SK-N-SH (cell line): Measurements from ENCODE around the gene PXT1. TPM values are rescaled to one million over a fixed set of nuclear protein-coding genes. Genes with fewer than 3 reads are reported as not detected.

Experiments used
- CTCF ChIA-PET: fragments of 300-600, 350-600 bp; formaldehyde crosslinking; extraction: SDS; loops from one replicate; lab custom pipeline; 2021; lab: Yijun Ruan, JAX
- POLR2A ChIA-PET: fragments of 350-600 bp; sonication (Branson Sonifier 250); formaldehyde crosslinking; extraction: SDS; loops from one replicate; lab custom pipeline; 2020; ENCODE audit warnings: antibody characterized with exemption, inconsistent platforms; lab: Yijun Ruan, JAX
- DNase-seq: peaks from one replicate; pipeline ENCODE4 v3.0.0; 2012
- H2AFZ ChIP-seq: fragments of 200-600 bp; sonication (generic); 2 replicates; pipeline ENCODE4 v1.8.1; 2016; ENCODE audit warnings: antibody characterized with exemption, mild to moderate bottlenecking, low read depth
- H3F3A ChIP-seq: fragments of 200-600 bp; sonication (generic); replicated peaks from 2 replicates; pipeline ENCODE3; 2016; ENCODE audit warnings: antibody characterized with exemption, mild to moderate bottlenecking; ENCODE audit not compliant: insufficient read depth
- H3K27ac ChIP-seq, 2 experiments: fragments of 200-500 bp in 1 of 2; fragments of 200-600 bp in 1 of 2; sonication (Bioruptor generic) in 1 of 2; sonication (generic), shearing (Covaris generic) in 1 of 2; 2 replicates each; pipeline versions ENCODE4 v1.5.1 to v1.6.1; 2014 to 2016; ENCODE audit warnings: low read depth in 2 of 2, inconsistent platforms in 1 of 2, low read length in 1 of 2, mild to moderate bottlenecking in 1 of 2, mixed read lengths in 1 of 2
- H3K27me3 ChIP-seq: fragments of 200-600 bp; sonication (generic), shearing (Covaris generic); 2 replicates; pipeline ENCODE4 v1.6.1; 2016; ENCODE audit warnings: mixed run types; ENCODE audit not compliant: insufficient read depth
- H3K36me3 ChIP-seq, 2 experiments: fragments of 200-500 bp in 1 of 2; fragments of 200-600 bp in 1 of 2; sonication (Bioruptor generic) in 1 of 2; sonication (generic) in 1 of 2; replicated peaks in 1 of 2; 2 replicates each; pipeline versions ENCODE3 to v1.5.1; 2014 to 2016; ENCODE audit warnings: low read length in 1 of 2, mild to moderate bottlenecking in 1 of 2; ENCODE audit not compliant: insufficient read depth in 2 of 2, control insufficient read depth in 1 of 2
- H3K4me1 ChIP-seq, 2 experiments: fragments of 200-500 bp in 1 of 2; fragments of 200-600 bp in 1 of 2; sonication (Bioruptor generic) in 1 of 2; sonication (generic), shearing (Covaris generic) in 1 of 2; 2 replicates each; pipeline versions ENCODE4 v1.5.1 to v1.6.1; 2014 to 2016; ENCODE audit warnings: low read depth in 1 of 2, low read length in 1 of 2, mixed run types in 1 of 2; ENCODE audit not compliant: insufficient read depth in 2 of 2, control insufficient read depth in 1 of 2
- H3K4me2 ChIP-seq: fragments of 200-600 bp; sonication (generic), shearing (Covaris generic); 2 replicates; pipeline ENCODE4 v1.6.1; 2017; ENCODE audit warnings: mixed run types
- H3K4me3 ChIP-seq, 2 experiments: fragments of 200-500 bp in 1 of 2; fragments of 200-600 bp in 1 of 2; sonication (Bioruptor generic) in 1 of 2; sonication (generic), shearing (Covaris generic) in 1 of 2; 2 replicates each; pipeline versions ENCODE4 v1.5.1 to v1.8.1; 2014 to 2016; ENCODE audit warnings: low read depth in 2 of 2, inconsistent platforms in 1 of 2, low read length in 1 of 2, mild to moderate bottlenecking in 1 of 2, mixed read lengths in 1 of 2, moderate library complexity in 1 of 2
- H3K79me2 ChIP-seq: fragments of 200-600 bp; sonication (generic); 2 replicates; pipeline ENCODE4 v1.8.1; 2017; ENCODE audit warnings: mild to moderate bottlenecking; ENCODE audit not compliant: insufficient read depth
- H3K9ac ChIP-seq: fragments of 200-600 bp; sonication (generic); 2 replicates; pipeline ENCODE4 v1.6.1; 2017; ENCODE audit warnings: mixed run types
- H3K9me2 ChIP-seq: fragments of 200-600 bp; sonication (generic); 2 replicates; pipeline ENCODE4 v1.6.1; 2017; ENCODE audit warnings: mixed run types
- H3K9me3 ChIP-seq: fragments of 200-600 bp; sonication (generic); 2 replicates; pipeline ENCODE4 v1.6.1; 2017; ENCODE audit warnings: mixed run types, mild to moderate bottlenecking, moderate library complexity
- H4K20me1 ChIP-seq: fragments of 200-600 bp; sonication (generic); 2 replicates; pipeline ENCODE4 v1.6.1; 2017; ENCODE audit warnings: mild to moderate bottlenecking, mixed run types; ENCODE audit not compliant: insufficient read depth
- ELF1 ChIP-seq: IDR thresholded peaks from 2 replicates; pipeline ENCODE4 v1.4.0; 2012
- EP300 ChIP-seq, 2 experiments: IDR thresholded peaks; 2 replicates each; pipeline versions ENCODE4 v1.4.0 to v1.6.1; 2012; ENCODE audit warnings: borderline replicate concordance in 1 of 2, low read depth in 1 of 2, low read length in 1 of 2
- EZH2phosphoT487 ChIP-seq: fragments of 200-600 bp; sonication (generic); IDR thresholded peaks from 2 replicates; pipeline ENCODE4 v1.6.1; 2017; ENCODE audit warnings: low read depth, mixed run types, mild to moderate bottlenecking, antibody characterized with exemption, moderate library complexity, borderline replicate concordance
- FOSL2 ChIP-seq: IDR thresholded peaks from 2 replicates; pipeline ENCODE4 v1.4.0; 2012; ENCODE audit warnings: low read depth, mild to moderate bottlenecking, moderate library complexity, borderline replicate concordance
- FOXJ3 ChIP-seq: sonication (generic); formaldehyde crosslinking; IDR thresholded peaks from 2 replicates; pipeline ENCODE4 v1.5.1; 2020; ENCODE audit warnings: mild to moderate bottlenecking, missing genetic modification reagents
- FOXM1 ChIP-seq: IDR thresholded peaks from 2 replicates; pipeline ENCODE4 v1.4.0; 2012; ENCODE audit warnings: low read depth, mild to moderate bottlenecking
- GABPA ChIP-seq: IDR thresholded peaks from 2 replicates; pipeline ENCODE4 v1.4.0; 2012; ENCODE audit warnings: low read depth, mild to moderate bottlenecking
- GATA2 ChIP-seq: sonication (generic); formaldehyde crosslinking; IDR thresholded peaks from 2 replicates; pipeline ENCODE4 v1.5.0; 2020; ENCODE audit warnings: mild to moderate bottlenecking, missing genetic modification reagents
- JUND ChIP-seq: IDR thresholded peaks from 2 replicates; pipeline ENCODE4 v1.4.0; 2012
- MEF2A ChIP-seq: IDR thresholded peaks from 2 replicates; pipeline ENCODE4 v1.4.0; 2012; ENCODE audit warnings: low read depth, borderline replicate concordance
- MXI1 ChIP-seq: IDR thresholded peaks from 2 replicates; pipeline ENCODE4 v1.6.1; 2012; ENCODE audit warnings: mild to moderate bottlenecking, low read depth, low read length, improper control_type of control experiment
- NFIC ChIP-seq: IDR thresholded peaks from 2 replicates; pipeline ENCODE4 v1.4.0; 2012; ENCODE audit warnings: borderline replicate concordance
- NRF1 ChIP-seq: IDR thresholded peaks from 2 replicates; pipeline ENCODE4 v1.6.1; 2012; ENCODE audit warnings: low read depth, mild to moderate bottlenecking, low read length
- POLR2AphosphoS5 ChIP-seq: IDR thresholded peaks from 2 replicates; pipeline ENCODE4 v1.6.1; 2012; ENCODE audit warnings: low read depth, low read length
- RAD21 ChIP-seq: IDR thresholded peaks from 2 replicates; pipeline ENCODE4 v1.6.1; 2012; ENCODE audit warnings: mild to moderate bottlenecking, low read length
- RCOR1 ChIP-seq: fragments of 150-350 bp; IDR thresholded peaks from 2 replicates; pipeline ENCODE4 v1.6.1; 2017; ENCODE audit warnings: antibody characterized with exemption, low read length
- RXRA ChIP-seq: IDR thresholded peaks from 2 replicates; pipeline ENCODE4 v1.4.0; 2012; ENCODE audit warnings: low read depth, mild to moderate bottlenecking, borderline replicate concordance
- SIN3A ChIP-seq: IDR thresholded peaks from 2 replicates; pipeline ENCODE4 v1.6.1; 2012; ENCODE audit warnings: low read depth, mild to moderate bottlenecking, low read length, moderate library complexity, borderline replicate concordance
- SMC3 ChIP-seq: IDR thresholded peaks from 2 replicates; pipeline ENCODE4 v1.6.1; 2012; ENCODE audit warnings: low read depth, low read length, improper control_type of control experiment
- TAF1 ChIP-seq: IDR thresholded peaks from 2 replicates; pipeline ENCODE4 v1.6.1; 2012; ENCODE audit warnings: low read depth, mild to moderate bottlenecking, low read length, moderate library complexity, borderline replicate concordance
- TCF12 ChIP-seq: IDR thresholded peaks from 2 replicates; pipeline ENCODE4 v1.4.0; 2012
- YY1 ChIP-seq: IDR thresholded peaks from 2 replicates; pipeline ENCODE4 v1.4.0; 2012; ENCODE audit warnings: low read depth, mild to moderate bottlenecking
- WGBS: methylation state at CpG from one replicate; pipeline ENCODE4 v1.1.6; 2017; ENCODE audit warnings: low lambda C conversion rate; 5-methylcytosine and 5-hydroxymethylcytosine counted together
- polyA plus RNA-seq, 3 experiments: library from polyadenylated mRNA; depleted of rRNA; stranded (reverse); fragments of >200 nt; gene quantifications; 2 replicates each; pipeline ENCODE4 v1.2.3, GENCODE V29; 2012
- TF ChIP-seq, protein P1 (sequence below): fragments of 150-350 bp; IDR thresholded peaks from 2 replicates; pipeline ENCODE4 v1.6.1; 2017; ENCODE audit warnings: antibody characterized with exemption, low read length, low read depth, borderline replicate concordance
- TF ChIP-seq, protein P2 (sequence below): fragments of 150-350 bp; IDR thresholded peaks from 2 replicates; pipeline ENCODE4 v1.6.1; 2016; ENCODE audit warnings: mild to moderate bottlenecking, low read depth, low read length
- TF ChIP-seq, protein P3 (sequence below): fragments of 200-600 bp; sonication (generic); IDR thresholded peaks from 2 replicates; pipeline ENCODE4 v1.6.1; 2017; ENCODE audit warnings: antibody characterized with exemption, mild to moderate bottlenecking, moderate library complexity
- TF ChIP-seq, protein P4 (sequence below): IDR thresholded peaks from 2 replicates; pipeline ENCODE4 v1.4.0; 2012; ENCODE audit warnings: low read depth, borderline replicate concordance

Gene PXT1
- polyA plus RNA-seq, 1 of the 3 experiments (the other 2 are of a cell fraction) = not detected

DNA sequence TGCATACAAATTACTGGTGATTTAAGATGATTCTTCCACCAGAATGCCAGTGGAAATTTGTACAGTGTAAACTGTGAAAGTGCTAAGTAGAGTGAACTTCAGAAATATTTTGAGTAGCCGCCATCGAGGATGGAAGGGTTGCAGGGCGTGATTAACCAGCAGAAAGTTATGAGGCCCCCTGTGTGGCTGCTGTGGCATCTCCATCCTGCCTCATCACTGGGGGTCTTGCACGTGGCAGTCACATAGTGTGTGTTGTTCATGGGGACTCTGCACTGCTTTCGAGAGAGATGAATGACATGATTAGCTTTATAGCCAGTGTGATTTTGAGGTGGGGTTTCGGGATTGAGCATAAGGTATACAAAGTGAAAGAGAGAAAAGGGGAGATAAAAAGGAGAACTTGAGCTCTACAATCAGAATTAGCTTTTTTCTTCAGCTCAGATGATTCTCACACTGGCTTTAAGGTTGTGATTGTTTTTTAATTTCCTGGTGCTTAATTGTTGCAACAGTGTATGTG is 26.6 kb upstream of the PXT1 start:
- peaks cover 80% of the 10 kb centered on the region for H3K79me2 ChIP-seq

DNA sequence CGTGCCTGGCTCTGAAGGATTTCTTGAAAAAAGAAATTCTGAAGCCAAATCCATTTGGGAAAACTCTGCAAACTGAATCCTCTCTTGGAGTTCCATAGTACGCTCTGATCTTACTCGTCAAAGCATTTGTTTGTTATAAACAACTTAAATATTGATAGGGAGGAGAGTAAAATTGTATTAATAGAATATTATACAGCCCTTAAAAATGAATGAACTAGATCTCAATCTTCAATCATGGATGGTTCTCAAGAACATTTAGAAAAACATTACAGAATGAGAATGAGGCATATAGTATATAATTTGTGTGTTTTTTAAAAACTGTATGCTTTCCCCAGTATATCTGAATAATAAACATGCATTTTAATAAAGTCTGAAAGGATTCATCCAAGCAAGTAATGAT is 25.0 kb upstream of the PXT1 start:
- Histone ChIP-seq H4K20me1 (peaks cover 4% of the 10 kb centered on the region; the same call in 1 of the 2 replicates), H3K4me3 (no peak overlapping the region), H2AFZ (no peak overlapping the region), H3K79me2 (peaks cover 94% of the 10 kb centered on the region), H3K4me1 (peaks cover 10 to 12% of the 10 kb centered on the region in 2 experiments), H3K27ac (no peak overlapping the region), H3K27me3 (no peaks in the 10 kb centered on the region), H3K9me3 (no peaks in the 10 kb centered on the region), H3F3A (peaks cover 15% of the 10 kb centered on the region), H3K4me2 (no peak overlapping the region), H3K9me2 (no peaks in the 10 kb centered on the region), H3K36me3 (peaks cover 4 to 24% of the 10 kb centered on the region in 2 experiments), H3K9ac (no peak overlapping the region)
- 96% methylated on average over 3 of the region's 3 CpGs for WGBS
- ChIA-PET CTCF (no interaction called here), POLR2A (no interaction called here)
- no peak for DNase-seq
- TF ChIP-seq, protein P1, sequence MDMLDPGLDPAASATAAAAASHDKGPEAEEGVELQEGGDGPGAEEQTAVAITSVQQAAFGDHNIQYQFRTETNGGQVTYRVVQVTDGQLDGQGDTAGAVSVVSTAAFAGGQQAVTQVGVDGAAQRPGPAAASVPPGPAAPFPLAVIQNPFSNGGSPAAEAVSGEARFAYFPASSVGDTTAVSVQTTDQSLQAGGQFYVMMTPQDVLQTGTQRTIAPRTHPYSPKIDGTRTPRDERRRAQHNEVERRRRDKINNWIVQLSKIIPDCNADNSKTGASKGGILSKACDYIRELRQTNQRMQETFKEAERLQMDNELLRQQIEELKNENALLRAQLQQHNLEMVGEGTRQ = no peak
- TF ChIP-seq TAF1 = no peak
- no peak for TF ChIP-seq RXRA
- no peak for TF ChIP-seq YY1
- no peak for TF ChIP-seq GATA2 (CRISPR knock-in tag)
- TF ChIP-seq, protein P2, sequence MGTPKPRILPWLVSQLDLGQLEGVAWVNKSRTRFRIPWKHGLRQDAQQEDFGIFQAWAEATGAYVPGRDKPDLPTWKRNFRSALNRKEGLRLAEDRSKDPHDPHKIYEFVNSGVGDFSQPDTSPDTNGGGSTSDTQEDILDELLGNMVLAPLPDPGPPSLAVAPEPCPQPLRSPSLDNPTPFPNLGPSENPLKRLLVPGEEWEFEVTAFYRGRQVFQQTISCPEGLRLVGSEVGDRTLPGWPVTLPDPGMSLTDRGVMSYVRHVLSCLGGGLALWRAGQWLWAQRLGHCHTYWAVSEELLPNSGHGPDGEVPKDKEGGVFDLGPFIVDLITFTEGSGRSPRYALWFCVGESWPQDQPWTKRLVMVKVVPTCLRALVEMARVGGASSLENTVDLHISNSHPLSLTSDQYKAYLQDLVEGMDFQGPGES = no peak
- TF ChIP-seq SMC3 = no peak
- TF ChIP-seq MEF2A = no peak
- TF ChIP-seq EZH2phosphoT487 = no peak
- no peak for TF ChIP-seq GABPA
- no peak for TF ChIP-seq SIN3A
- no peak for TF ChIP-seq TCF12

More for the DNA sequence above, 26.6 kb upstream of the PXT1 start:
- Histone ChIP-seq H3K4me2 (no peak overlapping the region), H3K27ac (no peak overlapping the region), H3K9me2 (no peaks in the 10 kb centered on the region), H3K9ac (no peak overlapping the region), H2AFZ (no peak overlapping the region), H3K4me1 (peaks cover 6 to 7% of the 10 kb centered on the region in 2 experiments; a peak in 3 of 4 replicates), H3K36me3 (peaks cover 4 to 33% of the 10 kb centered on the region in 2 experiments), H3K4me3 (no peak overlapping the region), H3K9me3 (no peaks in the 10 kb centered on the region), H3K27me3 (no peaks in the 10 kb centered on the region), H3F3A (no peaks in the 10 kb centered on the region), H4K20me1 (peaks cover 4% of the 10 kb centered on the region; the same call in 1 of the 2 replicates)
- TF ChIP-seq GABPA (no peak), RAD21 (no peak), EP300 (IDR thresholded peaks at IDR 0.05; ENCODE audit: borderline replicate concordance in 1 of 2, low read depth in 1 of 2, low read length in 1 of 2) (no peak), RXRA (no peak), POLR2AphosphoS5 (no peak), FOXJ3 (CRISPR knock-in tag) (no peak), MXI1 (no peak), JUND (no peak), FOSL2 (no peak), ELF1 (no peak), TCF12 (no peak), NFIC (no peak), YY1 (no peak), NRF1 (no peak), RCOR1 (no peak), FOXM1 (no peak)
- TF ChIP-seq, protein P3, sequence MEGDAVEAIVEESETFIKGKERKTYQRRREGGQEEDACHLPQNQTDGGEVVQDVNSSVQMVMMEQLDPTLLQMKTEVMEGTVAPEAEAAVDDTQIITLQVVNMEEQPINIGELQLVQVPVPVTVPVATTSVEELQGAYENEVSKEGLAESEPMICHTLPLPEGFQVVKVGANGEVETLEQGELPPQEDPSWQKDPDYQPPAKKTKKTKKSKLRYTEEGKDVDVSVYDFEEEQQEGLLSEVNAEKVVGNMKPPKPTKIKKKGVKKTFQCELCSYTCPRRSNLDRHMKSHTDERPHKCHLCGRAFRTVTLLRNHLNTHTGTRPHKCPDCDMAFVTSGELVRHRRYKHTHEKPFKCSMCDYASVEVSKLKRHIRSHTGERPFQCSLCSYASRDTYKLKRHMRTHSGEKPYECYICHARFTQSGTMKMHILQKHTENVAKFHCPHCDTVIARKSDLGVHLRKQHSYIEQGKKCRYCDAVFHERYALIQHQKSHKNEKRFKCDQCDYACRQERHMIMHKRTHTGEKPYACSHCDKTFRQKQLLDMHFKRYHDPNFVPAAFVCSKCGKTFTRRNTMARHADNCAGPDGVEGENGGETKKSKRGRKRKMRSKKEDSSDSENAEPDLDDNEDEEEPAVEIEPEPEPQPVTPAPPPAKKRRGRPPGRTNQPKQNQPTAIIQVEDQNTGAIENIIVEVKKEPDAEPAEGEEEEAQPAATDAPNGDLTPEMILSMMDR = no peak
- TF ChIP-seq, protein P4, sequence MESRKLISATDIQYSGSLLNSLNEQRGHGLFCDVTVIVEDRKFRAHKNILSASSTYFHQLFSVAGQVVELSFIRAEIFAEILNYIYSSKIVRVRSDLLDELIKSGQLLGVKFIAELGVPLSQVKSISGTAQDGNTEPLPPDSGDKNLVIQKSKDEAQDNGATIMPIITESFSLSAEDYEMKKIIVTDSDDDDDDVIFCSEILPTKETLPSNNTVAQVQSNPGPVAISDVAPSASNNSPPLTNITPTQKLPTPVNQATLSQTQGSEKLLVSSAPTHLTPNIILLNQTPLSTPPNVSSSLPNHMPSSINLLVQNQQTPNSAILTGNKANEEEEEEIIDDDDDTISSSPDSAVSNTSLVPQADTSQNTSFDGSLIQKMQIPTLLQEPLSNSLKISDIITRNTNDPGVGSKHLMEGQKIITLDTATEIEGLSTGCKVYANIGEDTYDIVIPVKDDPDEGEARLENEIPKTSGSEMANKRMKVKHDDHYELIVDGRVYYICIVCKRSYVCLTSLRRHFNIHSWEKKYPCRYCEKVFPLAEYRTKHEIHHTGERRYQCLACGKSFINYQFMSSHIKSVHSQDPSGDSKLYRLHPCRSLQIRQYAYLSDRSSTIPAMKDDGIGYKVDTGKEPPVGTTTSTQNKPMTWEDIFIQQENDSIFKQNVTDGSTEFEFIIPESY = no peak
- ChIA-PET CTCF (no interaction called here), POLR2A (no interaction called here)
- WGBS = 89% methylated on average over 6 of the region's 6 CpGs
- DNase-seq = no peak
